AG04449 (cell line): Measurements from ENCODE around the gene SF3B1.

Source experiments
- CTCF ChIA-PET: fragments of 350-600 bp; formaldehyde crosslinking; extraction: SDS; loops from one replicate; lab custom pipeline; 2021; ENCODE audit warnings: antibody characterized with exemption; lab: Yijun Ruan, JAX
- POLR2A ChIA-PET: fragments of 400-600, 350-600 bp; formaldehyde crosslinking; extraction: SDS; loops from one replicate; lab custom pipeline; 2020; ENCODE audit warnings: antibody characterized with exemption, inconsistent platforms; lab: Yijun Ruan, JAX
- DNase-seq: peaks from one replicate; pipeline ENCODE4 v3.0.0-alpha.2; 2010; ENCODE audit warnings: low read depth, low spot score
- H3K4me3 ChIP-seq: 2 replicates; pipeline ENCODE4 v1.5.1; 2011; ENCODE audit warnings: low read depth, mild to moderate bottlenecking, control low read depth, low read length
- CTCF ChIP-seq: IDR thresholded peaks from one replicate; pipeline ENCODE4 v1.5.1; 2011; ENCODE audit warnings: mild to moderate bottlenecking, moderate library complexity, low read length, control low read depth, inconsistent platforms; ENCODE audit not compliant: insufficient read depth; ENCODE audit errors: missing control alignments

SF3B1 gene

GRCh38 chr2:197356136-197356535 is 78.7 kb downstream of the SF3B1 start:
- ChIA-PET CTCF (interaction anchor here (0.8 to 3.9 kb wide), 5 partner anchors 9 to 243 kb away, joined by 3 to 12 read pairs (median 4); no protein-coding TSS in a partner anchor), POLR2A (no interaction called here)
- DNase-seq, result no peak
- H3K4me3 ChIP-seq, result no peak overlapping the region
- TF ChIP-seq CTCF, result peak; percentile 16

- ChIA-PET CTCF (interaction anchor here (1.8 kb wide), 1 partner anchor 241 kb away, joined by 11 read pairs; no protein-coding TSS in a partner anchor), POLR2A (no interaction called here)
- DNase-seq, result no peak
- no peak for TF ChIP-seq CTCF
- H3K4me3 ChIP-seq, result no peak overlapping the region
Measured at GRCh38 chr2:197354169-197354558, 80.7 kb downstream of the SF3B1 start.

- no peak for TF ChIP-seq CTCF
- no peak overlapping the region for H3K4me3 ChIP-seq
- CTCF ChIA-PET, result interaction anchor here (1.8 kb wide), 1 partner anchor 240 kb away, joined by 11 read pairs; no protein-coding TSS in a partner anchor
- POLR2A ChIA-PET, result interaction anchor here (0.5 kb wide), 1 partner anchor 37 kb away, joined by 3 read pairs; no protein-coding TSS in a partner anchor
- no peak for DNase-seq
Measured at GRCh38 chr2:197353393-197354168, 81.2 kb downstream of the SF3B1 start.

- CTCF ChIA-PET, result no interaction called here
- POLR2A ChIA-PET, result no interaction called here
Measured at GRCh38 chr2:197349699-197350098, 85.1 kb downstream of the SF3B1 start.

GRCh38 chr2:197348721-197349360 is 86.0 kb downstream of the SF3B1 start:
- POLR2A ChIA-PET, result no interaction called here
- TF ChIP-seq CTCF, result no peak
- CTCF ChIA-PET, result interaction anchor here (0.6 kb wide), 1 partner anchor 154 kb away, joined by 3 read pairs; no protein-coding TSS in a partner anchor
- DNase-seq, result no peak
- no peak overlapping the region for H3K4me3 ChIP-seq

More at GRCh38 chr2:197349699-197350098, 85.1 kb downstream of the SF3B1 start:
- no peak for DNase-seq
- no peak overlapping the region for H3K4me3 ChIP-seq
- TF ChIP-seq CTCF, result no peak
